GM12872 (cell line): ENCODE results near the gene WNK1.

ENCODE experiments used
- CTCF ChIP-seq: IDR thresholded peaks from 3 replicates; pipeline ENCODE4 v1.5.1; 2011; ENCODE audit warnings: low read depth, mild to moderate bottlenecking, low read length, moderate library complexity; ENCODE audit not compliant: insufficient read depth

WNK1 gene

DNA sequence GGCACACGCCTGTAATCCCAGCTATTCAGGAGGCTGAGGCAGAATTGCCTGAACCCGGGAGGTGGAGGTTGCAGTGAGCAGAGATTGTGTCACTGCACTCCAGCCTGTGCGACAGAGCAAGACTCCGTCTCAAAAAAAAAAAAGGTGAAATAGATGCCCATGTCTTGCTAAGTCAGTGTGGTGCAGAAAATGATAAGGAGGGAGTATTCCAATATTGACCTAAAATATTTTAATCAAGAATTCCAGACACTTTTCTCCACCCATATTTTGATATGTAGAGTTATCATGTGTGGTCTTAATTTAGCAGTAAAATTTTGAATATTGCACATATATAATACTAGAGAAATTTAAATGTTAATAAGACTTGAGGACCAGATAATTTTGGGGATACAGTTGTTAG lies 57.7 kb downstream of the WNK1 start:
- no peak for TF ChIP-seq CTCF

DNA sequence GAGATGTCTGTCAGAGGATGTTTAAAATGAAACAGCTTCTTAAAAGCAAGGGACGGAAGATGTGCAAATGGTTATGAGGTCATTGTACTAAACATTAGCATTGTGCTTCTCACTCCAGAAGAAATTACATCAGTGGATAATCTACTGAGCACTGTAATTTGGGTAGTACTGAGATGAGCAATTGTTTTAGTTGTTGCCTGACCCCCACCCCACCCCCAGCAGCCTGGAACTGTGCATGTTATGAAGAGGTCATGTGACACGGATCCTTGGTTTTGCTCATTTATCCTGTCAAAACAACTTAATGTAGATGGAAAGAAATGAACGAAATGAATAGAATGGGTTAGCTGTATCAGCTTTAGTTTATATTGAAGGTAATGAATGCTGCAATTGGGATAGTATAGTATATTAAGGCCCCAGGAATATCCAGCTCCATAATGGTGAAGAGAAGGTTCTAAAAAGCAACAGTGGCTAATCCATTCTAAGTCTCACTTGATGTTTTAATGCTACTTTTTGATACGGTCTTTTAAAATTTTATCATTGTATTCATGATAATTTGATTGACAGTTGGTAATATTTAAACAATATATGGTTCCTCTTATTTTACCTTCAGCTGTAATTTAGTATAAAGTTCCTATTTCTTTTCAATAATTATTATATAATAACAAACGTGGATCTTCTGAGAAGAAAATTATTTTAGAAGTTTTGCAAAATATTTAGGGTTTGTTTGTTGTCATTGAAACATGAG lies 58.5 kb downstream of the WNK1 start:
- TF ChIP-seq CTCF: no peak

DNA sequence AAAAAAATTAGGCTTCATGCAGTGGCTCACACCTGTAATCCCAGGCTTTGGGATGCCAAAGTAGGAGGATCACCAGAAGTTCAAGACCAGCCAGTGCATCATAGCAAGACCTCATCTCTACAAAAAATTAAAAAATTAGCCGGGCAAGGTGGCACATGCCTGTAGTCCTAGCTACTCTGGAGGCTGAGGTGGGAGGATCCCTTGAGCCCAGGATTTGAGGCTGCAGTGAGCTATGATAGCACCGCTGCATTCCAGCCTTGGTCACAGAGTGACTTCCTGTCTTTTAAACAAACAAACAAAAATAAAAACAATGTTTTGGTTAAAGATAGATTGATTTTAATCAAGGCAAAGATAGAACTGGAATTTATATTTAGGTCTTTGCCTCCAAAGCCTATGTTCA lies 60.6 kb downstream of the WNK1 start:
- TF ChIP-seq CTCF: no peak

DNA sequence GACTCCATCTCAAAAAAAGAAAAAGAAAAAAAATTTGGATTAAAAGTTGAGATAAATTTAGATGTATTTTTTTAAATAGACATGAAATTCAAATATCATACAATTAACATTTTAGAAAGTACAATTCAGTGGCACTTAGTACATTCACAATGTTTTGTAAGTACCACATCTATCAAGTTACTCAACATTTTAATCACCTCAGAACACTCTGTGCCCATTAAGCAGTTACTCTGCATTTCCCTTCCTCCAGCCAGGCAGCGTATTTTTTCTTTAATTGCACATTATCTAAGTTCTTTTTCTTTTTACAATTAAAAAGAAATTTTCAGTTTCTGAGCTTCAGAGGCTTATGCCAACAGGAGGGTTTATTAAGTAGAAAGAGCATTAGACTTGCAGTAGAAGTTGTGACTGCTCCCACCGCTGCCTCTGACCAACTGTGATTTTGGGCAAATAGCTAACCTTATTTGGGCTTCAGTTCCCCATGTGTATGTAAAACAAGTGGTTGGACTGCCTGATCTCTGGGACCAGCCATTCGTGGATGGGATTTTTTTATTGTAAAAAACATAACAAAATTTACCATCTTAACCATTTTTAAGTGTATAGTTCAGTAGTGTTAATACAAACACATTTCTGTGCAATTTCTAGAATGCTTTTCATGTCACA lies 65.7 kb downstream of the WNK1 start:
- no peak for TF ChIP-seq CTCF

- no peak for TF ChIP-seq CTCF
Observed at GRCh38 chr12:818733-819132, 66.4 kb downstream of the WNK1 start.

DNA sequence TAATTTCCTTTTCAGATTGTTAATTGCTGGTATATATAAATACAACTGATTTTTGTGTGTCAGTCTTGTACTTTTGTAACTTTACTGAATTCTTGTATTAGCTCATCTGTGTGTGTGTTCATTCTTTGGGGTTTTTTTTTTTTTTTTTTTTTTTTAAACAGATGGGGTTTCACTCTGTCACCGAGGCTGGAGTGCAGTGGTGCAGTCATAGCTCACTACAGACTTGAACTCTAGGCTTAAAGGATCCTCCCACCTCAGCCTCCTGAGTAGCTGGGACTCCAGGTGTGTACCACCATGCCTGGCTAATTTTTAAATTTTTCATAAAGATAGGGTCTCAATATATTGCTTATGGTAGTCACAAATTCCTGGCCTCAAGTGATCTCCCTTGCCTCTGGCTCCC lies 68.0 kb downstream of the WNK1 start:
- TF ChIP-seq CTCF: no peak

DNA sequence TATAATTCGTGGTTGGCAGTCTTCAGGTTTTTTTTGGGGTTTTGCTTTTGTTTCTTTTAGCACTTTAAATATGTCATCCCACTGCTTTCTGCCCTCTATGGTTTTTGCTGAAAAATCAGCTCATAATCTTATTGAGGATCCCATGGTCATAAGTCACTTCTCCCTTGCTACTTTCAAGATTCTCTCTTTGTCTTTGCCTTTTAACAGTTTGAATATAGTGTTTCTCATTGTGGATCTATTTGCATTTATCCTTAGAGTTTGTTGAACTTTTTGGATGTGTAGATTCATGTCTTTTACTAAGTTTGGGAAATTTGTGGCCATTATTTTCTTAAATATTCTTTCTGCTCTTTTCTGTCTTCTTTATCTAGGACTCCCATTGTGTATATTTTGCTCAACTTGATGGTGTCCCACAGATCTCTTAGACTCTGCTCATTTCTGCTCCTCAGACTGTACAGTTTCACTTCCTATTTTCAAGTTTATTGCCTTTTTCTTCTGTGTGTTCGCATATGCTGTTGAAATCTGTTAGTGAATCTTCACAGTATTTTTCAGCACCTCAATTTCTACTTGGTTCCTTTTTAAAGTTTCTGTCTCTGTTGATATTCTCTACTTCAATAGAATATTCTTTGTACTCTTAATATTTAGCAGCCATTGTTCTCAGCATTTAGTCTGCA lies 70.8 kb downstream of the WNK1 start:
- no peak for TF ChIP-seq CTCF
